Adrenal gland (tissue), 5 donors: Measurements from ENCODE around the gene OR52N4.

Experiments
- POLR2A ChIP-seq, 2 donors: fragments of 450-650 bp; IDR thresholded peaks; one replicate each; pipeline ENCODE4 v1.6.1; 2017; ENCODE audit warnings: antibody characterized with exemption in 2 of 2, mild to moderate bottlenecking in 2 of 2, moderate library complexity in 1 of 2
- TF ChIP-seq, protein P1 (sequence below), 6 experiments: fragments of 450-650 bp in 4 of 6; fragments of 200-600 bp in 2 of 6; sonication (generic) in 1 of 6; IDR thresholded peaks; 1 replicate in 5 of 6; 2 replicates in 1 of 6; pipeline versions ENCODE4 v1.5.1 to v1.8.0; 2016 to 2021; ENCODE audit warnings: antibody characterized with exemption in 6 of 6, mild to moderate bottlenecking in 2 of 6, moderate library complexity in 1 of 6
- donor health status: DM: no; HTN: no; CAD: no.

DNA sequence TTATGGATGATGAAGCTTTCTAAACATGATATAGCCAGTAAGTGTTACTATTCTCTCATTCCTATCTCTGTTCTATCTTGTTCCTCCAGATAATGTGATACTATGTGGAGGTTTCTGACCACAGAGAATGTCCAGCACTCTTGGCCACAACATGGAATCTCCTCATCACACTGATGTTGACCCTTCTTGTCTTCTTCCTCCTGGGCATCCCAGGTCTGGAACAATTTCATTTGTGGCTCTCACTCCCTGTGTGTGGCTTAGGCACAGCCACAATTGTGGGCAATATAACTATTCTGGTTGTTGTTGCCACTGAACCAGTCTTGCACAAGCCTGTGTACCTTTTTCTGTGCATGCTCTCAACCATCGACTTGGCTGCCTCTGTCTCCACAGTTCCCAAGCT lies 27.7 kb upstream of the OR52N4 start:
- TF ChIP-seq POLR2A (IDR thresholded peaks at IDR 0.05), result no peak
- TF ChIP-seq, protein P1, sequence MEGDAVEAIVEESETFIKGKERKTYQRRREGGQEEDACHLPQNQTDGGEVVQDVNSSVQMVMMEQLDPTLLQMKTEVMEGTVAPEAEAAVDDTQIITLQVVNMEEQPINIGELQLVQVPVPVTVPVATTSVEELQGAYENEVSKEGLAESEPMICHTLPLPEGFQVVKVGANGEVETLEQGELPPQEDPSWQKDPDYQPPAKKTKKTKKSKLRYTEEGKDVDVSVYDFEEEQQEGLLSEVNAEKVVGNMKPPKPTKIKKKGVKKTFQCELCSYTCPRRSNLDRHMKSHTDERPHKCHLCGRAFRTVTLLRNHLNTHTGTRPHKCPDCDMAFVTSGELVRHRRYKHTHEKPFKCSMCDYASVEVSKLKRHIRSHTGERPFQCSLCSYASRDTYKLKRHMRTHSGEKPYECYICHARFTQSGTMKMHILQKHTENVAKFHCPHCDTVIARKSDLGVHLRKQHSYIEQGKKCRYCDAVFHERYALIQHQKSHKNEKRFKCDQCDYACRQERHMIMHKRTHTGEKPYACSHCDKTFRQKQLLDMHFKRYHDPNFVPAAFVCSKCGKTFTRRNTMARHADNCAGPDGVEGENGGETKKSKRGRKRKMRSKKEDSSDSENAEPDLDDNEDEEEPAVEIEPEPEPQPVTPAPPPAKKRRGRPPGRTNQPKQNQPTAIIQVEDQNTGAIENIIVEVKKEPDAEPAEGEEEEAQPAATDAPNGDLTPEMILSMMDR (IDR thresholded peaks at IDR 0.05), result no peak
